ENCODE measurements around the gene B4GALT1.

B4GALT1 gene

GRCh38 chr9:33130961-33131789, 36.0 kb downstream of the B4GALT1 start:
- H3K4me3 ChIP-seq (ENCODE audit: low read depth, low read length) = no peak overlapping the region

DNA sequence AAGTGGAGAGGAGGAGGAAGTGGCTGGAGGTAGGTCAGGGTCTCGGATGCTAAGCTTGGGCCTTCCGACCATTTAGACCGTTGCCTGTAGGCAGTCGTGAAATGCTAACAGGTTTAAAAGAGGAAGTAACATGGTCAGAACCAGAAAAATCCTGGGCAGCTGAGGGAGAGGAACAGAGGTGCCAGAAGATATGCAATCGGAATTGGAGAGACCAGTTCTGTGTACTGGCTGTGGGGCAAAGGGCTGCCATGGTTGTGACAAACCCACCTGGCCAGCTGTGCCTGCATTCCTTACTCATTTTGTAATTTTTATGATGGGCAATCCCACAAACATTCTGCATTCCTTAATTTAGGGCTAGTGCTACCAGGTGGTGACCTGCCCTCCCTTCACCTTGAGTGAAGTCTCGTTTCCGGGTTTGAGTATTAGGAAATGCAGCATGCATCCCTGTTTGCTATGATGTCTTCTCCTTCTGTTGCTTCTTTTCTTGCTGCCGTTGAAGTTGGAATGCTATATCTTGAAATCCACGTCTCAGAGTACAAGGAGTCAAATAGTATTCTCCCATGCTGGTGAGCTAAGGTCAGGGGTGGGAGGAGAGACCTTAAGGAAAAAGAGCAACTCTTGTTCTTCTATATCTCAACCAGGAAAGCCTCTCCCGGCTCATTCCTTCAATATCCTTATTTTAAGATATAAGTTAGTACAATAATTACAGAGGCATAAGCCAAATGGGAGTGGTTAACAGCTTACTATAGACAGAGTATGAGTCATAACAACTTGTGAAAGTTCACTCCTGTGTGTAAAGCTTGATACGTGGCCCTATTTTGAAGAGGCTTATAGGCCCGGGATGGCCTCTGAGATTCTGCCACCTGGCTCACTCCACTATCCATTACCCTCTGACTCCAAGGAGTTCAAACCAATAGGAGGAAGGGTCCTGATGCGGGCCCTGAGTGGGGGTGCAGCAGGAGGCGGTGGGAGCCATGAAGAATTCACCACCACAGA, 37.0 kb downstream of the B4GALT1 start:
- TF ChIP-seq CTCF (IDR thresholded peaks at IDR 0.05; ENCODE audit: borderline replicate concordance, insufficient read depth, low read depth, low read length) = no peak
- no peak overlapping the region for H3K4me3 ChIP-seq (ENCODE audit: low read depth, low read length)

More at GRCh38 chr9:33130961-33131789, 36.0 kb downstream of the B4GALT1 start:
- TF ChIP-seq CTCF (IDR thresholded peaks at IDR 0.05; ENCODE audit: borderline replicate concordance, insufficient read depth, low read depth, low read length) = no peak

GRCh38 chr9:33129251-33129885, 37.8 kb downstream of the B4GALT1 start:
- no peak overlapping the region for H3K4me3 ChIP-seq (ENCODE audit: low read depth, low read length)
- no peak for TF ChIP-seq CTCF (IDR thresholded peaks at IDR 0.05; ENCODE audit: borderline replicate concordance, insufficient read depth, low read depth, low read length)

- TF ChIP-seq CTCF (IDR thresholded peaks at IDR 0.05; ENCODE audit: borderline replicate concordance, insufficient read depth, low read depth, low read length) = no peak
- no peak overlapping the region for H3K4me3 ChIP-seq (ENCODE audit: low read depth, low read length)
Observed at GRCh38 chr9:33128570-33128969, 38.6 kb downstream of the B4GALT1 start.

DNA sequence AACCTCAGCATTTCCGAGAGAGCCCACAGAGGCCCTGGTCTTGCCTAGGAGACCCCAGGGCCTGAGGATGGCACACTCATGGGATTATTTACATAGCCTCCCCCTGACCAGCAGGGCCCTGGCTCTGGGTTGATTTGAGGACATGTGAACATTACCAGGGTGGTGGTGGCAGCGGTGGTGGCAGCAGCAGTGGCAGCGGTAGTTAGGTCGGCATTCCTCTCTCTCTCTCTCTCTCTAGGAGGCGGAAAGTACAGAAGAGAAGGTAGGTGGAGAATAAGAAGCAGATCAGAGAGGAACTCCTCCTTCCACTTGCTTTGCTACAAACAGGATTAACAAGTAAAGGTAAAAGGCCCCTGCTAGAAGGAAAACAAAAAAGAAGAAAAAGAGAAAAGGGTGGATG, 39.3 kb downstream of the B4GALT1 start:
- TF ChIP-seq CTCF (IDR thresholded peaks at IDR 0.05; ENCODE audit: borderline replicate concordance, insufficient read depth, low read depth, low read length) = no peak
- H3K4me3 ChIP-seq (ENCODE audit: low read depth, low read length) = no peak overlapping the region

- no peak for TF ChIP-seq CTCF (IDR thresholded peaks at IDR 0.05; ENCODE audit: borderline replicate concordance, insufficient read depth, low read depth, low read length)
- H3K4me3 ChIP-seq (ENCODE audit: low read depth, low read length) = no peak overlapping the region
Observed at GRCh38 chr9:33125871-33126823, 41.0 kb downstream of the B4GALT1 start.

All from GM12875 (cell line).